Smooth muscle cell (in vitro differentiated cells): ENCODE results near the gene TRAF2. TPM values are rescaled to one million over a fixed set of nuclear protein-coding genes. Genes with fewer than 3 reads are reported as not detected.

Experiments
- DNase-seq: peaks from one replicate; lab custom pipeline; 2025; ENCODE audit not compliant: unreplicated experiment; lab: John Stamatoyannopoulos, UW
- H2AFZ ChIP-seq: fragments of 200-600 bp; sonication (generic); 2 replicates; pipeline ENCODE4 v1.6.0; 2016; ENCODE audit warnings: antibody characterized with exemption, low read depth, mild to moderate bottlenecking
- H3F3A ChIP-seq: fragments of 200-600 bp; sonication (generic); 2 replicates; pipeline ENCODE4 v1.6.0; 2017; ENCODE audit warnings: antibody characterized with exemption, low read depth
- H3K27ac ChIP-seq: fragments of 200-600 bp; sonication (generic); 2 replicates; pipeline ENCODE4 v1.5.1; 2016; ENCODE audit warnings: low read depth, mild to moderate bottlenecking
- H3K27me3 ChIP-seq: fragments of 200-600 bp; sonication (generic); 2 replicates; pipeline ENCODE4 v1.6.1; 2016; ENCODE audit warnings: low read depth, mild to moderate bottlenecking
- H3K36me3 ChIP-seq: fragments of 200-600 bp; sonication (generic); 2 replicates; pipeline ENCODE4 v1.5.1; 2016; ENCODE audit warnings: low read depth
- H3K4me1 ChIP-seq: fragments of 200-600 bp; sonication (generic); 2 replicates; pipeline ENCODE4 v1.5.1; 2016; ENCODE audit warnings: low read depth
- H3K4me2 ChIP-seq: fragments of 200-600 bp; sonication (generic); 2 replicates; pipeline ENCODE4 v1.6.0; 2016; ENCODE audit warnings: mild to moderate bottlenecking
- H3K4me3 ChIP-seq: fragments of 200-600 bp; sonication (generic); 2 replicates; pipeline ENCODE4 v1.5.1; 2016; ENCODE audit warnings: mild to moderate bottlenecking
- H3K79me2 ChIP-seq: fragments of 200-600 bp; sonication (generic); 2 replicates; pipeline ENCODE4 v1.6.0; 2016; ENCODE audit warnings: low read depth, mild to moderate bottlenecking
- H3K9ac ChIP-seq: fragments of 200-600 bp; sonication (generic); 2 replicates; pipeline ENCODE4 v1.6.0; 2016; ENCODE audit warnings: low read depth
- H3K9me3 ChIP-seq: fragments of 200-600 bp; sonication (generic); replicated peaks from 2 replicates; pipeline ENCODE4 v1.5.1; 2016; ENCODE audit warnings: low read depth
- H4K20me1 ChIP-seq: fragments of 200-600 bp; sonication (generic); 2 replicates; pipeline ENCODE4 v1.6.0; 2016; ENCODE audit warnings: low read depth
- CTCF ChIP-seq: fragments of 200-600 bp; sonication (generic); IDR thresholded peaks from 2 replicates; pipeline ENCODE4 v1.5.1; 2017; ENCODE audit warnings: borderline replicate concordance, mild to moderate bottlenecking, antibody characterized with exemption; ENCODE audit not compliant: insufficient read depth, poor library complexity, severe bottlenecking
- WGBS: methylation state at CpG from one replicate; pipeline ENCODE4 v1.1.7; 2016; ENCODE audit warnings: low lambda C conversion rate; 5-methylcytosine and 5-hydroxymethylcytosine counted together
- polyA plus RNA-seq: library from polyadenylated mRNA; unstranded; fragments of >200 nt; fragmentation: Nextera tagmentation; extraction: Ambion mirVana; gene quantifications from 2 replicates; pipeline ENCODE4 v1.2.1, GENCODE V29; 2016
- total RNA-seq: library from RNA; depleted of rRNA; stranded (reverse); fragments of >200 nt; gene quantifications from 2 replicates; pipeline ENCODE4 v1.2.3, GENCODE V29; 2014

TRAF2 gene
- total and polyA plus RNA-seq, 2 experiments from 2014 or later, result 7.0 to 15.9 TPM

GRCh38 chr9:136955202-136955942 is 69.1 kb downstream of the TRAF2 start:
- peaks cover 3% of the 10 kb centered on the region for H3K4me1 ChIP-seq
- H2AFZ ChIP-seq, result no peak overlapping the region
- no peaks in the 10 kb centered on the region for H3K27me3 ChIP-seq
- no peak overlapping the region for H3K4me2 ChIP-seq
- no peak for DNase-seq
- no peak for TF ChIP-seq CTCF
- H3F3A ChIP-seq, result no peaks in the 10 kb centered on the region
- H4K20me1 ChIP-seq, result no peaks in the 10 kb centered on the region
- H3K36me3 ChIP-seq, result no peaks in the 10 kb centered on the region
- no peak overlapping the region for H3K4me3 ChIP-seq
- no peaks in the 10 kb centered on the region for H3K79me2 ChIP-seq
- H3K9ac ChIP-seq, result no peak overlapping the region
- no peak overlapping the region for H3K27ac ChIP-seq
- no peaks in the 10 kb centered on the region for H3K9me3 ChIP-seq
- WGBS, result 84% methylated on average over 14 of the region's 14 CpGs

GRCh38 chr9:136955943-136956335 is 69.6 kb downstream of the TRAF2 start:
- 90% methylated on average over 9 of the region's 9 CpGs for WGBS
- no peak overlapping the region for H3K4me2 ChIP-seq

GRCh38 chr9:136956604-136957003 is 70.3 kb downstream of the TRAF2 start:
- Histone ChIP-seq H3K27me3 (no peaks in the 10 kb centered on the region), H3K4me2 (no peak overlapping the region), H3K4me3 (no peak overlapping the region), H3K27ac (no peak overlapping the region), H3K36me3 (no peaks in the 10 kb centered on the region), H3K9me3 (no peaks in the 10 kb centered on the region), H2AFZ (no peak overlapping the region), H3K4me1 (no peaks in the 10 kb centered on the region), H3F3A (no peaks in the 10 kb centered on the region), H4K20me1 (no peaks in the 10 kb centered on the region), H3K79me2 (no peaks in the 10 kb centered on the region), H3K9ac (no peak overlapping the region)
- no peak for TF ChIP-seq CTCF
- 93% methylated on average over 4 of the region's 4 CpGs for WGBS
- no peak for DNase-seq

More at GRCh38 chr9:136955943-136956335, 69.6 kb downstream of the TRAF2 start:
- Histone ChIP-seq H2AFZ (no peak overlapping the region), H3K27ac (no peak overlapping the region), H3K4me1 (no peaks in the 10 kb centered on the region), H4K20me1 (no peaks in the 10 kb centered on the region), H3K9me3 (no peaks in the 10 kb centered on the region), H3F3A (no peaks in the 10 kb centered on the region), H3K79me2 (no peaks in the 10 kb centered on the region), H3K4me3 (no peak overlapping the region), H3K9ac (no peak overlapping the region), H3K27me3 (no peaks in the 10 kb centered on the region), H3K36me3 (no peaks in the 10 kb centered on the region)
- TF ChIP-seq CTCF, result no peak
- DNase-seq, result no peak

GRCh38 chr9:136957461-136957860 is 71.1 kb downstream of the TRAF2 start:
- no peak for DNase-seq
- H4K20me1 ChIP-seq, result no peaks in the 10 kb centered on the region
- H3K9me3 ChIP-seq, result no peaks in the 10 kb centered on the region
- H3K36me3 ChIP-seq, result no peaks in the 10 kb centered on the region
- no peak overlapping the region for H3K9ac ChIP-seq
- H3K79me2 ChIP-seq, result no peaks in the 10 kb centered on the region
- H3K4me3 ChIP-seq, result no peak overlapping the region
- no peak for TF ChIP-seq CTCF
- no peaks in the 10 kb centered on the region for H3F3A ChIP-seq
- no peaks in the 10 kb centered on the region for H3K4me1 ChIP-seq
- H3K4me2 ChIP-seq, result no peak overlapping the region
- no peak overlapping the region for H3K27ac ChIP-seq
- no peak overlapping the region for H2AFZ ChIP-seq
- H3K27me3 ChIP-seq, result no peaks in the 10 kb centered on the region
- no CpG with 5 or more reads among the region's 1 CpG for WGBS
